Measurements from ENCODE around the gene SLC7A1.

SLC7A1 gene

GRCh38 chr13:29582171-29582570, 13.3 kb downstream of the SLC7A1 start:
- no peak for DNase-seq

GRCh38 chr13:29581666-29582065, 13.8 kb downstream of the SLC7A1 start:
- DNase-seq, result no peak

- no peak for DNase-seq
These were observed 16.4 kb downstream of the SLC7A1 start for GRCh38 chr13:29579094-29579493.

- DNase-seq, result no peak
These were observed 17.0 kb downstream of the SLC7A1 start for GRCh38 chr13:29578300-29579085.

- no peak for DNase-seq
These were observed 18.1 kb downstream of the SLC7A1 start for GRCh38 chr13:29577136-29578051.

GRCh38 chr13:29576581-29576980, 18.9 kb downstream of the SLC7A1 start:
- no peak for DNase-seq

GRCh38 chr13:29575098-29575497, 20.4 kb downstream of the SLC7A1 start:
- DNase-seq, result no peak

- no peak for DNase-seq
These were observed 22.3 kb downstream of the SLC7A1 start for GRCh38 chr13:29573190-29573589.

- DNase-seq, result no peak
These were observed 22.9 kb downstream of the SLC7A1 start for GRCh38 chr13:29572575-29572974.

GRCh38 chr13:29571876-29572570, 23.5 kb downstream of the SLC7A1 start:
- no peak for DNase-seq

- DNase-seq, result no peak
These were observed 25.3 kb downstream of the SLC7A1 start for GRCh38 chr13:29570051-29570654.

GRCh38 chr13:29569253-29570050, 26.0 kb downstream of the SLC7A1 start:
- DNase-seq, result no peak

- DNase-seq, result no peak
These were observed 26.8 kb downstream of the SLC7A1 start for GRCh38 chr13:29568731-29569130.

- no peak for DNase-seq
These were observed 28.1 kb downstream of the SLC7A1 start for GRCh38 chr13:29567411-29567810.

- DNase-seq, result no peak
These were observed 29.3 kb downstream of the SLC7A1 start for GRCh38 chr13:29566206-29566605.

- no peak for DNase-seq
These were observed 30.7 kb downstream of the SLC7A1 start for GRCh38 chr13:29564818-29565217.

GRCh38 chr13:29564373-29564772, 31.1 kb downstream of the SLC7A1 start:
- DNase-seq, result no peak

- no peak for DNase-seq
These were observed 31.5 kb downstream of the SLC7A1 start for GRCh38 chr13:29563941-29564340.

GRCh38 chr13:29562786-29563438, 32.6 kb downstream of the SLC7A1 start:
- no peak for DNase-seq

GRCh38 chr13:29561918-29562317, 33.6 kb downstream of the SLC7A1 start:
- DNase-seq, result no peak

- no peak for DNase-seq
These were observed 38.7 kb downstream of the SLC7A1 start for GRCh38 chr13:29556742-29557141.

All from CD4-positive, alpha-beta T cell treated with Interleukin-17A for 4 hours (primary cell).